Stimulated activated CD4-positive, alpha-beta T cell treated with anti-CD3 and anti-CD28 coated beads, Interleukin-15, amount 100 ng/mL, for 48 hours (primary cell): ENCODE data around the gene ZNF335.
"Not testable (repeated sequence)": the region's sequence is repeated elsewhere in the genome, so short reads cannot be mapped to it uniquely, and the experiment has no call there.

Experiments
- DNase-seq, 2 donors: peaks; one replicate each; pipeline ENCODE4 v3.0.0-alpha.2; 2020; ENCODE audit warnings: low read depth in 2 of 2

ZNF335 gene

DNA sequence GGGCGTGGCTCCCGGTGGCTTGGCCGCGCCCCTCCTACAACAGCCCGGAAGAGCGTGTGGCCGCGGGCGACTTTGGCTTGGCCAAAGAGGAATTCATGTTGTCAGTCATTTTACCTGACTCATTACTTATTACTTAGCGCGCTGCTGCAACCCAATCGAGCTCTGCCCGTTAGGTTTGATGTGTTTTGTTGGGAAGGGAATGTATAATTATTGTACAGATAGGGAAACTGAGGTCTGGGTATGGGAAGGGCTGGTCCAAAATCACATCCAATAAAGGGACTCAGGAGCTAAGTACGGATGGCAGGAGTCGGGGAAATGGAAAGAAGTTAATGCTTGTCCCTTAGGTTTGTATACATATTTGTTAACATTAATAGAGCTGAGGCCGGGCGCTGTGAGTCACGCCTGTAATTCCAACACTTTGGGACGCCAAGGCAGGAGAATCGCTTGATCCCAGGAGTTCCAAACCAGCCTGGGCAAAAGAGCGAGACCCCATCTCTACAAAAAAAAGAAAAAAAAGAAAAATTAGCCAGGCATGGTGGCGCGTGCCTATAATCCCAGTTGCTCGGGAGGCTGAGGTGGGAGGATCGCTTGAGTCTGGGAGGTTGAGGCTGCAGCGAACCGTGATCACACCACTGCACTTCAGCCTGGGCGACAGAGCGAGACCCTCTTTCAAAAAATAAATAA is 639 bp upstream of the ZNF335 start:
- DNase-seq: no peak

DNA sequence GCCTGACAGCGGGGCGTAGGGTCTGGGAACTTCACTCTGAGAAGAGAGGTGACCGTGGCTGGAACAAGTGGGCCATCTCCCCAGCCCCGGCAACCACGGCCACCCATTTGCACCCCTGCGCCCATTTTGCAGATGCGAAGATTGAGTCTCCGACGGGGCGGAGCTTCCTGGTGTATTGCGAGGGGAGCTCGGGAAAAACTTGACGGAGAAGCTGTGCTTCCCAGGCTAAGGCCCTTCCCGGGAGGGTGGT is 653 bp downstream of the ZNF335 start:
- DNase-seq: peak; percentile 36 to 50

DNA sequence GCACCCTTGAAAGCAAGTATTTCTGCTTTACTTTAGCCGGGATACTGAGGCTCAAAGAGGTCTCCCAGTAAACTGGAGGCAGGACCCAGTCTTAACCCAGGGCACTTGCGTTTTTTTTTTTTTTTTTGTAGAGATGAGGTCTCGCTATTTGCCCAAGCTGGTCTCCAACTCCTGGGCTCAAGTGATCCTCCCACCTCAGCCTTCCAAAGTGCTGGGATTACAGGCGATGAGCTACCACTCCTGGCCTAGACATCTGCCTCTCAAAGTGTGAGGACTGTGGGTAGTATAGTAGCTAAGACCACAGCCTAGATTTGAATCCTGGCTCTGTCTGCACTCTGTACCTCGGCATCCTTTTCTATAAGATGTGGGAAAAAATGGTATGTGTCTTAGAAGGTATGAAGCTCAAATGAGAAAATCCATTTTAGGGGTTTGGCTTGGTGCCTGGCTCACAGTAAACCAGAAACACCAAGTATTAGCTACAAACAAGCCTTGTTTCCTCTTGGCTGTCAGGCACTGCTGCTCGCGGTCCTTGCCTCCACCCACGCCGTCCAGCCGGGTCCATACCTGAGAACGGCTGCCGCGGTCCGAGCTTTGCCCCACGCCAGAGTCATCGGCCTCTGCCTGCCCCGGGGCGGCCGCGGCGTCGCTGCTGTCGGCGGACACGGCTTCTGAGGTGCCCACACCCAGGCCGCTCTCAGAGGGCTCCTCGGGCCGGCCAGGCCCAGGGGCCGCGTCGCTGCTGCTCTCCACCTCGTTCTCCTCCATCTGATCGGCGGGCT is 1.2 kb downstream of the ZNF335 start:
- DNase-seq: no peak

DNA sequence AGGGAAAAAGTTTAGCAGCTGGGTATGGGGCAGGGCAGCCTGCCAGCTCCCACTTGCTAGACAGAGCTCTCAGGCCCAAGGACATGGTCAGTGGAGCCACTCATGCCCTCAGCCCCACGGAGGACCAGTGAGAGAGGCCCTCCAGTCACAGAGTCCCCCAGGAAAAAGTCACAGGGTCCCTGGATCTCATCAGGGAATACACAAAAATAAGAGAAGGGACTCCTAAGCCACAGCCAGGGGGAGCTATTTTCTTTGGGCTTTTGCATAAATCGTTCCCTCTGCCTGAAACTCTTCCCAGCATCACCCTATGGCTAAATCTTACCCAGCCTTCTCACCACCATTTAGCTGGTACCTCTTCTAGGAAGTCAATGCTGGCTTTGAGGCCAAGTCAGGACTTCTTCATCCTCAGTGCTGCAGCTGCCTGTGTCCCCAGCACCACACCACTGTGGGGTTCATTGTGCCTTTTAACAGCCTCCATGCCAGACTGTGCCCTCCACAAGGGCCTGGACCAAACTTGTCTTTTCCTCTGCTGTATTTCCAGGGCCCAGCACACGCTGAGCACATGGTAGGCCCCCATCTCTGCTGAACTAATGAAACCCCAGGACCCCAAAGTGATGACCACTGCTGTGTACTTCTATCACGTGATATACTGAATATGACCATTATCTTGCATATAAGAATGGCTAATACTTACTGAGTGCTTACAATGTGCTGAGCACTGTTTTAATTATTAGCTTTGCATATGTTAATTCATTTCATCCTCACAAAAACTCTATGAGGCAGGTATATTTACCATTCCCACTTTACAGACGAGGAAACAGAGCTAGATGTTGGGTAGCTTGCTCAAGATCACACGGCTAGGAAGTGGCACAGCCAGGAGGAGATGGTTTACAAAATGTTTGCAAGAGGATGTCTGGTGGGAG is 2.0 kb downstream of the ZNF335 start:
- no peak for DNase-seq

DNA sequence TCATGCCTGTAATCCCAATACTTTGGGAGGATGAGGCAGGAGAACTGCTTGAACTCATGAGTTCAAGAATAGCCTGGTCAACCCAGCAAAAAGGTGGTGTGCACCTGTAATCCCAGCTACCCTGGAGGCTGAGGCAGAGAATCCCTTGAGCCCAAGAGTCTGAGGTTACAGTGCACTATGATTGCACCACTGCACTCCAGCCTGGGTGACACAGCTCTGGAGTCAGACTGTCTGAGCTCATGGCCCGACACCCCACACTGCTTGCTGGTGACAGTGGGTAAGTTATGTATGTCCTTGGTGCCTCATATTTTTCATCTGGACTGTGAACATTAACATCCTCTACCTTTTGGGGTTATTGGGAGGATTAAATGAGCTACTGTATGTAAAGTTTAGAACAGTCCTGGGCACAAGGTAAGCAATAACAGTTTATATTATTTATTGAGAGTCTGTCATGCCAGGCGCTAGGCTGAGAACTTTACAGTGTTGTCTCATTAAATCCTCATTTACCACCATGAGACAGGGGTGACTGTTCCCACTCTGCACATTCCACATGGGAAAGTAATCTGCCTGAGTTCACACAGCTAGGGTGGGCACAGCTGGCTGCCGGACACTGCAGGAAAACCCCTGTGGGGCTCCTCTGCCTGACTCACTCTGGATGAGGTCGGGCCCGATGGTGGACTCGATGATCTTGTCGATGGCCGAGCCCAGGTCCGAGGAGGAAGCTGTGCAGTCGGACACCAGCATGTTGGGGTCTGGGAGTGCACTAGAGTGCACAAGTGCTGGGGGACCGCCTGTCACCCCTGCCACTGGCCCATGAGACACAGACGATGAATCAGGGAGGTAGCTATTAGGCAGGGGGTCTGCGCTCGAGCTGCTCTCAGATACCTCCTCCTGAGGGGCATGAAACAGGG is 2.9 kb downstream of the ZNF335 start:
- DNase-seq: no peak

DNA sequence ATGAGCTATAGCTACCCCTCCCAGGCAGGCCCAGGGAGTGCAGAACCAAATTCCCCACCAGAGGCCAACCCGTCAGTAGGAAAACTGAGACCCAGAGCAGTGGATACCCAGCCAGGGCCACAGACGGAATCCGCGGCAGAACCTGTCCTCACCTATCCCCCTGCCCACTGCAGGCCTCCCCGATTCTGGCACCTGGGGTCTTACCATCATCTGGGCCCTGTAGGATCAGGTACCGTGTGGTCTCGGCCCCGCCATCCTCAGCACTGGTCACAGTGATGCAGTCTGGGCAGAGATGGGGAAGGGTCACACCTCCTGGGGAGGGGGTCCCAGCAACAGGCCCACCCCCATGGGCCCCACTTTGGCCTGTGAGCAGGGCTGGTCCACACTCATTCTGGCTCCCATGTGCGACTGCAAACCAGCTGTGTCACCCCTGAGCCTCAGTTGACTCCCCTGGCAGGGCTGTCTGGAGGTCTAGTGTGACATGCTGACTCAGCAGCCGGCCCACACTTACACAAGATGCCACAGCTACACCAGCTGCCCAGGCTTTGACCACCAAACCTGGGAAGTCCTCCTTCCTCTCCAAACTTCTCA is 3.8 kb downstream of the ZNF335 start:
- no peak for DNase-seq

DNA sequence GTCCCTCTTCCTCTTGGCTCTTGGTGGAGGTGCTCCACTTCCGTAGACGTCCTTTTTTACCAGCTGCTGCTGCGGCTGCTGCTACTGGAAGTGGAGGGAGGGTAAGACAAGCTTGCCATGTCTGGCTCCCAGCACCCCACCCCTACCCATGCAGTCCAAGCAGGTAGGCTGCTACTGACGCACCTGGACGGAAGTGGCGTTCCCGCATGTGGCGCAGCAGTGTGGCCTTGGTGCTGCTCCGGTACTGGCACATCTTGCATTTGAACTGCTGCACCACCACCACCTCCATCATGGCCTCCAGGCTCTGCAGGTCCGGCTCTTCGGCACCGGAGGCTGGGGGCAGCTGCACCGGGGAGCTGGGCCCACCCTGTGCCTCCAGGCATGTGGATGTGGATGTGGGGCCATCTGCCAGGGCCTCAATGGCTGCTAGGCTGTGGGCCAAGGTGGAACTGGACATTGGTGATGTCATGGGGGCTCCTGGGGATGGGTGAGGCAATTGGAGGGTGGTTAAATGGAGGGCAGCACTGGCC is 4.4 kb downstream of the ZNF335 start:
- DNase-seq: no peak

DNA sequence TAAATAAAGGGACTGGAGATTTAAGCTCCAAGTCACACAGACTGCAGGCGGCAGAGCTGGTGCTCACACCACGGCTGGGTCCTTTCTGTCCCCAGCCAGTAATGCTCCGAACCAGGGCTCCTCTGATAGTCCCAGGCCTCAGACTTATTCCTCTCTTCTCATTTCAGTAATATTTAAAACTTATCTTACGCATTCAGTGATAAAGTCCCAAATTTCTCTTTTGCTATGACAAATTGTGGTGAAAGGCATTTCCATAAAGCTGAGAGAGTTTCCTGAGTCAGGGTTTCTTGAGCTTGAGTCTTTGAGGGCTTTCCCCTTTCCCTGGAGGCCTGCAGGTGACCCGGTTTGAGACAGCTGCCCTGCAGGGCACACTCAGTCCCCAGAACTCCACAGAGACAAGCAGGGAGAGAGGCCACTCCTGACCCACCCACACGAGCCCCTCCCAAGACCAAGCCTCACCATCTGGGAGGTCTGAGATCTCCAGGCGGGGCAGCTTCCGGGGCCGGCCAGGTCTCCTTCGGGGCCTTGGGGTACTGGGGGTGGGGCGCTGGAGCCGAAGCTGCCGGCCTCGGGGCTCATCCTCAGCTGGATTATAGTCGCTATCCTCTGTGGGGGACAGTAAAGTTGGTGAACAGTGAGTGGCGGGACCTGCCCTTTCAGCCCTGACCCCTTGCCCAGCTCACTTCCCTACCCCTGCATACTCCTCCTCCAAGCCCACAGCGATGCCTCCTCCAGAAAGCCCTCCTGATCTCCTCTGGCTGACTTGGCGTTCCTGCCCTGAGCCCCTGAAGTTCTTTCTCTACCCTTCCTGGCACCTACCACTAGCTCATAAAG is 6.6 kb downstream of the ZNF335 start:
- DNase-seq: no peak

DNA sequence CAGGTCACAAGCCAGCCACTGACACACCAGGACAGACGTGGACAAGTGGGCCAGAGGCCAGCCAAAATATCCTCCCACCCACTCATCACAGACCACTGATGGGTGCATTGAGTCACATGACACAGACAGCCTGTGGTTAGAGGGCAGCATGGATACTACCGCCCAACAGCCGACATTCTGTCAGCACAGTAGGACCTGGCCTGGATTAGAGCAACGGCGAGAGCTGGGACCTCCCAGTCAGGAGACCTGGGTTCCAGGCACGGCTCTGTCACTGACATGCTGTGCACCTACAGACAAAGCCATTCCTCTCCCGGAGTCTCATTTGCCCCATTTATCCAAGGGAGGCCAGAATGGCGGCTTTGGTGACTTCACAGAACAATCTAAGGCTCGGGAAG is 8.0 kb downstream of the ZNF335 start:
- no peak for DNase-seq

DNA sequence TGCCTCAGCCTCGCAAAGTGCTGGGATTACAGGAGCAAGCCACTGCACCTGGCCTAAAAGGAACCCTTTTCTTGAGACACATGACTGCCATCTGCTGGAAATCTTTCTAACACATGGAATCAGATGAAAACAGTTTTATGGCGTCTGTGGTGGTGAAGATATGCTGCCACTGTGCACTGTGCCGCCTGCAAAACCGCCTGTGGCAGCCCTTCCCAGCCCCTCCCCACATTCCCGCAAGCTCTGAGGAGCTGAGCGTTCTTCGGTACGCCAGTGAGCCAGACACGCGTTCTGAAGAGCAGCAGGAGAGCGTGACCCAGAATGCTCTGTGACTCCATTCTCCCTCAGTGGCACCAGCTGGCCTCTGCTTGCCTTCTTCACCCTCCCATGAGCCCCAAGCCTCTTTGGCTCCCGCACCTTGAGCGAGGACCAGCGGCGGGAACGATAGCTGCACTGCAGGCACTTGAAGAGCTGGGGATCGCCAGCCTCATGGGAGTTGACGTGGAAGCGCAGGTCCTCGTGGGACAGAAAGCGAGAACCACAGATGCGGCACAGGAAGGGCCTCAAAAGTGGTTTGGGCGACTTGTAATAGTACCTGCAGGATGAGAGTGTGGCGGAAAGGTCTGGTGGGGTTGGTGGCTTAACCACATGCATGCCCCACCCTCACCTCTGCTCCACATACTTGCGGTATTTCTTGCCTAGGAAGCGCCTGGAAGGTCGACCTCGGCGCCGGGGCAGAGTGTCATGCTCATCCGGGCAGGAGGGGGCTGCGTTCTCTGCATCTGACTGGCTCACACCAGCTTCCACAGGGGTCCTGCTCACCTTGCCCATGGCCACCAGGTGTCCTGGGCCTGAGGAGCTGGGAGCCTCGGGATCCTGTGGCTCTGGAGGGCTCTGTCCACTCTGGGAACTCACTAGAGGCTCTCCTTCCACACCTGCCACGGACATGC is 8.7 kb downstream of the ZNF335 start:
- no peak for DNase-seq

DNA sequence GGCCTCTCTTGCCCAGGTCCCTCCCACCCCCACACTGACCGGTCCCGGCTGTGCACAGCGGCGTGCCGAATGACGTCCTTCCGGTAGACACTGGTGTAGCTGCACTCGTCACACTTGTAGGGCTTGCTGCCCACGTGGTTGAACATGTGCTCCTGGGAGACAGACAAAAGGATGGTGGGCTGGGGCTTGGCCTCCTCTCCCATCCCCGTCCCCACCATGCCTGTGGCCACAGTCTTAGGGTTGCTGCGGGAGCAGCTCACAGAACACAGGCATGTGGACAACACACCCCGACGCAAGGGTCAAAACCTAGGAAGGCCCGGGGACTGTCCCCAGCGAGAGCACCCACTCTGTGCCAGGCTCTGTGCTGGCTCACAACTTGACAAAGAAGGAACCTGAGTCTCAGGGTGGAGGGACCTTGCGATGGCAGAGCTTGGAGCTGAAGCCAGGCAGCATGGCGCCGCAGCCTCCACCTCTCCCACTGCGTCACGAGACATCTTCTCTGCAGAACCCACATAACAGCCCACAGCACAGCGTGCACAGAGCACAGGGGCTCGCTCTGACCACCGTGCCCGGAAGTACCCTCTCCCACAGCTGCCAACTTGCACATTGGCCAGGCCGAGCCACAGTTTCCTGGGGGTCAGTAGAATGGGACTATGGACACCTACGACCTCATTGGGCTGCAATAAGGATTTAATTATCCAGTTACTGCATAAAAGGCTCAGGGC is 9.8 kb downstream of the ZNF335 start:
- DNase-seq: no peak

DNA sequence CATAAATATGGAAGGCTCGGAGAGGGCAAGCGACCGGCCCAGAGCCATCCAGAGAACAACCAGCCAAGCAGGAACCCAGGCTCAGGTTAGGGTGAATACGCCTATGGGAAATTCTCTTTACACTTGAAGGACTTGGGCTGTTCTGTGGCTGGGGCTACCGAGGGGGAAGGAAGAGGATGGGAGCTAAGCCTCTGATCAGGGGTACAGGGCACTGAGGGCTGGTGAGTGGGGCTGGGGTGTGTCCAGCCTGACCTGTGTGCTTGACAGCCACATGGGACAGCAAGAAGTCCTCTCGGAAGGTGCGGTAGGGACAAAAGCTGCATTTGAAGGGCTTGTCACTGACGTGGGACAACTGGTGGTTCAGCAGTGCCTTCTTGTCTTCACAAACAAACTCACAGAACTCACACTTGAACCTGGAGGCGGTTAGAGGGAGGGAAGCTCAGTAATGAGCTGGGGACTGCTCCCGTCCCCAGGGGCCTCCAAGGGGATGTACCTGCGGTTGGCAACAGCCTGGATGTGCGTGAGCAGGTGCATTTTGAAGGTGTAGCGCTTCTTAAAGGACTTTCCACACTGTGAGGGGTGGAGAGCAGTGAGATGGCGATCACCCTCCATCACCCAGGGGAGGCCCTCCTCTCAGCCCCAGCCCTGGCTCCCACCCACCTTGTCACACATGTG is 11.9 kb downstream of the ZNF335 start:
- no peak for DNase-seq

DNA sequence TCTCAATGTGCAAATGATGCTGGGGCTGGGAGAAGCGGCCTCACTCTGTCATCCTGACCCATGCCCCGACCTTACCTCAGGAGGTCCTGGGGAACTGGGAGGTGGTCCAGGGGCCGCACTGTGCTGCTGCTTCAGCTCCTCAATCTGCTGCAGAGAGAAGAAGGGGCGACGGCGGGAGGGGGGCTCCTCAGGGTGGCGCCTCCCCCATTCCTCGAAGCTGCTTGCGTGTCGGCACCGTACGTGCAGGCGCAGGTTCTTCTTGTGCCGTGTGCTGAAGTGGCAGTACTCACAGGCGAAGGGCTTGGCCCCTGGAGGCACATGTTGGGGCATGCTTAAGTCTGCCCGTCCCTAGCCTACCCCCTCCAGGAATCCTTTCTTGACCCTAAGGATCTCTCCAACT is 12.9 kb downstream of the ZNF335 start:
- DNase-seq: no peak

DNA sequence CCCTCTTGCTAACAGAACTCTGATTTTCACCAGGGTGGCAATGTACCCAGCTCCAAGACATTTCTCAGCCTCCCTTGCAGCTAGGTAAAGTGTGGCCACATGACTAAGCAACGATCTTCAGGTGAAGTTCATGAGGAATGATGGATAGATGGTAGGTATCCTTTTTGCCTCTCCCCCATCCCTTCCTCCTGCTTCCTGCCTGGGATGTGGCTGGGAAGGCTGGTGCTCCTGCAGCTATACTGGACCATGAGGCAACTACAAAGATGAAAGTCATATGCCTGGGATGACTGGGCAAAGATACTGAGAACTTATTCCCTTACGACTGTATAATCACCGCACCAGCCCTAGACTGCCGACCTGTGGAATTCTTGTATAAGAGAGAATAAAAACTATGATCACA is 13.4 kb downstream of the ZNF335 start:
- DNase-seq: no peak

DNA sequence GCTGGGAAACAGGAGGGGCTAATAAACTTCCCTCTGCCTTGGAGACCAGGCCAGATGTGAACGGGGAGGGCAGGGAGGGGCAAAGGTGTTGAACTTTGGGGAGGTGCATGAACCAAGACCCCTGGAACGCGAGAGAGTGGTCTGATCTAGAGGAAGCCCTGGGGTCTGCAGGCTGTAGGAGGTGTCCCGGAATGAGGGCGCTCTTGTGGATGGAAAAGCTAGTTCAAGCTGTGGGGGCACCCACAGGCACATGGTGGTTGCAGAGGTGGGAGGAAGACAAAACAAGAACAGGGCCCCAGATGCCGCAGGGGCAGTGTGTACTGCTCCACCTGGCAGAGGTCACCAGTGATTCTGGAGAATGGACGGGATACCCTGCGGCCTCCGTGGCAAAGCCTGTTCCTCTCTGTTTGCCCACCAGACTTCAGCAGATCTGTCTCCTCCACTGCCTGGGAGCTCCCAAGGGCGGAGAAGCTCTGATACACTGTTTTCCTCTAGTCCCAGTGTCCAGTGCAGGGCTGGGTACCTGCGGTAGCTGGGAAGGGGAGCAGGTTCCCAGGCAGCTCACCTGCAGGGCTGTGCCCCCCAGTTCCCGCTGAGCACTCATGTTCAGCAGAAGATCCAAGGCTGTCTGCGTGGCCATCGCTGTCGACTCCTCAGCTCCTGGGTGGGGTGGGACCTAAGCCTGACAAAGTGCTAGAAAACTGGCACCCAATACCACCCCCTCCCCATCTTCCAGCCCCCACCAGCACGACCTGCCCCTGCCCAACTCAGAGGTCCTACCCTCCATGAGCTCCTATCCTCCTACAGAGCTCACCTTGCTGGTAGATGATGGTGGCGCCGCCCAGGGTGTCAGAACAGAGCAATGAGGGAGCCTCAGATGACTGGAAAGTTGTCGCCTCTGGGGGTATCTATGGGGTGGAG is 14.7 kb downstream of the ZNF335 start:
- DNase-seq: no peak

DNA sequence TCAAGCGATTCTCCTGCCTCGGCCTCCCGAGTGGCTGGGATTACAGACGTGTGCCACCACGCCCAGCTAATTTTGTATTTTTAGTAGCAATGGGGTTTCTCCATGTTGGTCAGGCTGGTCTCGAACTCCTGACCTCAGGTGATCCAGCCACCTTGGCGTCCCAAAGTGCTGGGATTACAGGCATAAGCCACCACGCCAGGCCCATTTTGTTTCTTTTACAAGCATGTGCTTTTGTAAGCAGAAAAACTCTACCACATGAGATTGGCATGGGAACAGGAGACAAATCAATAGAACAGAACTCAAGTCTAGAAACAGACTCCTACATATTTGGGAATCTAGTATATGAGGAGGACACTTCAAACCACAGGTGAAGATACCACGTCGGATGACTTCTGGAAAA is 15.7 kb downstream of the ZNF335 start:
- not testable (repeated sequence) for DNase-seq

DNA sequence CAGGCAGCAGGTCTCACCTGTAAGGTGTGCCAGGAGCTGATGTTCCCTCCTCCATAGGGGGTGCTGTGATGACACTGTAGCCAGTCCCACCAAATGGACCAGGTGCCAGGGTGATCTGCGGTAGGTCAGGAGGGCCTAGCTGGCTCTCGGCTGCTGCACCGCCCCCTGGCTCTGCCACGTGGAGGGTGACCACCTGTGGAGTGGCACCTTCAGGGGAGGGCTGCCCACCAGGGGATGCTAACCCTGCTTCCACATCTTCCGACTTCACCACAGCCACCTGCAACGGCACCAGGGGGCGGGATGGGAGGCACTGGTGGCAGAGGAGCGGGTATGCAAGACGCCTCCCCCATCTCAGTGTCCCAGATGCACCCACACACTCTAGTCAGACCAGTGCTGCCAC is 18.3 kb downstream of the ZNF335 start:
- no peak for DNase-seq
